GM21381 (cell line): Measurements from ENCODE around the gene EFCAB11.

ENCODE experiments used
- ATAC-seq: cut with Tn5 transposase; IDR thresholded peaks from one replicate; pipeline ENCODE4 v1.9.1; 2021; ENCODE audit warnings: mild to moderate bottlenecking, moderate library complexity; ENCODE audit not compliant: unreplicated experiment

Gene EFCAB11

GRCh38 chr14:89954070-89955021, at the start of gene EFCAB11:
EFCAB11 (minus strand) TSS chr14:89954730; CDS start chr14:89954660, 70 bp downstream.
- ATAC-seq, result peak; percentile 80

- ATAC-seq, result no peak
These were observed 49.2 kb upstream of the EFCAB11 start for GRCh38 chr14:90003526-90004307.

- no peak for ATAC-seq
These were observed 46.4 kb upstream of the EFCAB11 start for GRCh38 chr14:90000935-90001334.

GRCh38 chr14:89996963-89997362, 42.4 kb upstream of the EFCAB11 start:
- no peak for ATAC-seq

- ATAC-seq, result no peak
These were observed 37.7 kb upstream of the EFCAB11 start for GRCh38 chr14:89992273-89992672.

GRCh38 chr14:89990623-89991275, 36.2 kb upstream of the EFCAB11 start:
- no peak for ATAC-seq

- no peak for ATAC-seq
These were observed 35.7 kb upstream of the EFCAB11 start for GRCh38 chr14:89990218-89990617.

- no peak for ATAC-seq
These were observed 34.3 kb upstream of the EFCAB11 start for GRCh38 chr14:89988787-89989186.

- ATAC-seq, result no peak
These were observed 32.6 kb upstream of the EFCAB11 start for GRCh38 chr14:89987161-89987475.

GRCh38 chr14:89986462-89987160, 32.1 kb upstream of the EFCAB11 start:
- no peak for ATAC-seq

- no peak for ATAC-seq
These were observed 28.8 kb upstream of the EFCAB11 start for GRCh38 chr14:89983375-89983774.

GRCh38 chr14:89978656-89979055, 24.1 kb upstream of the EFCAB11 start:
- no peak for ATAC-seq

- no peak for ATAC-seq
These were observed 23.1 kb upstream of the EFCAB11 start for GRCh38 chr14:89977668-89978067.

GRCh38 chr14:89973234-89973823, 18.8 kb upstream of the EFCAB11 start:
- ATAC-seq, result no peak

GRCh38 chr14:89965839-89966238, 11.3 kb upstream of the EFCAB11 start:
- no peak for ATAC-seq

- ATAC-seq, result no peak
These were observed 8.9 kb upstream of the EFCAB11 start for GRCh38 chr14:89963288-89963978.

GRCh38 chr14:89960914-89961313, 6.4 kb upstream of the EFCAB11 start:
- no peak for ATAC-seq

GRCh38 chr14:89959853-89960445, 5.4 kb upstream of the EFCAB11 start:
- ATAC-seq, result no peak

- ATAC-seq, result no peak
These were observed 4.4 kb upstream of the EFCAB11 start for GRCh38 chr14:89958966-89959365.
